Measurements from ENCODE around the gene SPEN.

GRCh38 chr1:15941899-15942660, 94.6 kb downstream of the SPEN start:
- TF ChIP-seq CTCF (conservative IDR thresholded peaks at IDR 0.05 in 1 of 2, IDR thresholded peaks at IDR 0.05 in 1 of 2; ENCODE audit: extremely low read depth in 1 of 2, insufficient read depth in 1 of 2, low read depth in 1 of 2, low read length in 2 of 2) (no peak), EZH2 (IDR thresholded peaks at IDR 0.05; ENCODE audit: borderline replicate concordance, low read length) (no peak)
